OCI-LY7 (cell line): ENCODE results near the gene CCN6. TPM values are rescaled to one million over a fixed set of nuclear protein-coding genes. Genes with fewer than 3 reads are reported as not detected.

ENCODE experiments used
- BruUV-seq: library from RNA; stranded (reverse); fragments of 400-500 nt; replicated peaks from 2 replicates; lab custom pipeline; 2021; lab: Mats Ljungman, UMichigan
- CTCF ChIA-PET: fragments of 300-600 bp; sonication (Branson Sonifier 250); formaldehyde crosslinking; loops from one replicate; lab custom pipeline; 2022; ENCODE audit warnings: antibody characterized with exemption; ENCODE audit not compliant: unreplicated experiment; lab: Charles Lee
- POLR2A ChIA-PET: fragments of 300-600 bp; sonication (Branson Sonifier 250); formaldehyde crosslinking; loops from one replicate; lab custom pipeline; 2022; ENCODE audit warnings: antibody characterized with exemption; lab: Charles Lee
- DNase-seq: peaks from one replicate; pipeline ENCODE4 v3.0.0-alpha.2; 2015; ENCODE audit warnings: low spot score
- H2AFZ ChIP-seq: fragments of 200-600 bp; sonication (generic), shearing (Covaris generic); 2 replicates; pipeline ENCODE4 v1.6.1; 2014; ENCODE audit warnings: mild to moderate bottlenecking, antibody characterized with exemption, low read length, moderate library complexity
- H3K27ac ChIP-seq: fragments of 200-600 bp; sonication (generic); 2 replicates; pipeline ENCODE4 v1.5.1; 2014; ENCODE audit warnings: mixed run types, low read depth, mild to moderate bottlenecking, moderate library complexity, low read length, inconsistent platforms; ENCODE audit not compliant: poor library complexity, severe bottlenecking
- H3K36me3 ChIP-seq: fragments of 200-600 bp; sonication (generic); 2 replicates; pipeline ENCODE4 v1.6.1; 2014; ENCODE audit warnings: mild to moderate bottlenecking, antibody characterized with exemption, low read length, moderate library complexity, mixed read lengths; ENCODE audit not compliant: insufficient read depth
- H3K4me1 ChIP-seq: fragments of 200-600 bp; sonication (generic); 2 replicates; pipeline ENCODE4 v1.5.1; 2014; ENCODE audit warnings: mild to moderate bottlenecking, low read length; ENCODE audit not compliant: insufficient read depth, poor library complexity, severe bottlenecking
- H3K4me2 ChIP-seq: fragments of 200-600 bp; sonication (generic); 2 replicates; pipeline ENCODE4 v1.6.1; 2014; ENCODE audit warnings: mild to moderate bottlenecking, low read length
- H3K4me3 ChIP-seq: fragments of 200-600 bp; sonication (generic); 2 replicates; pipeline ENCODE4 v1.5.1; 2014; ENCODE audit warnings: mild to moderate bottlenecking, low read depth, low read length; ENCODE audit not compliant: poor library complexity, severe bottlenecking
- H3K79me2 ChIP-seq: fragments of 200-600 bp; sonication (generic); 2 replicates; pipeline ENCODE4 v1.6.1; 2016; ENCODE audit warnings: low read depth, mild to moderate bottlenecking, low read length, moderate library complexity, mixed read lengths; ENCODE audit not compliant: insufficient read depth
- H3K9me2 ChIP-seq: fragments of 200-600 bp; sonication (generic); 2 replicates; pipeline ENCODE4 v1.6.1; 2016; ENCODE audit warnings: mild to moderate bottlenecking, low read length, mixed read lengths; ENCODE audit not compliant: insufficient read depth
- H3K9me3 ChIP-seq: fragments of 200-600 bp; sonication (generic); 2 replicates; pipeline ENCODE4 v1.6.1; 2014; ENCODE audit warnings: mild to moderate bottlenecking, mixed run types, low read length, mixed read lengths
- H4K20me1 ChIP-seq: fragments of 200-600 bp; sonication (generic); 2 replicates; pipeline ENCODE4 v1.6.1; 2014; ENCODE audit warnings: mild to moderate bottlenecking, antibody characterized with exemption, low read length, moderate library complexity, mixed read lengths; ENCODE audit not compliant: insufficient read depth
- CTCF ChIP-seq: fragments of 200-600 bp; sonication (generic); conservative IDR thresholded peaks from 2 replicates; pipeline ENCODE4 v1.5.1; 2014; ENCODE audit warnings: mild to moderate bottlenecking, antibody characterized with exemption, low read length, moderate library complexity, mixed read lengths
- EZH2phosphoT487 ChIP-seq: fragments of 200-600 bp; sonication (generic); IDR thresholded peaks from 2 replicates; pipeline ENCODE4 v1.6.1; 2018; ENCODE audit warnings: low read depth, borderline replicate concordance, mild to moderate bottlenecking, mixed run types, antibody characterized with exemption, low read length, moderate library complexity, mixed read lengths
- intact Hi-C: fragments of 100-400 bp; cut with micrococcal nuclease; formaldehyde crosslinking; loops from one replicate; pipeline ENCODE4 v1.10.0; 2022; ENCODE audit not compliant: unreplicated experiment
- total RNA-seq, 2 experiments: library from RNA; depleted of rRNA in 1 of 2; stranded (reverse); fragments of >200 nt in 1 of 2; shearing (Covaris generic) in 1 of 2; gene quantifications; 2 replicates each; pipeline ENCODE4 v1.2.3, GENCODE V29; 2014 to 2022

Gene CCN6
- total RNA-seq, 2 experiments from 2014 or later = not detected

GRCh38 chr6:112008482-112008881 lies 45.4 kb upstream of the CCN6 start:
- POLR2A ChIA-PET = interaction anchor here (0.6 to 1.6 kb wide), 2 partner anchors 10 to 38 kb away, joined by 4 to 6 read pairs; no protein-coding TSS in a partner anchor
- no peak overlapping the region for H3K27ac ChIP-seq
- CTCF ChIA-PET = interaction anchor here (0.7 kb wide), 1 partner anchor 750 kb away, joined by 3 read pairs; a partner anchor contains a TSS
- no peak overlapping the region for H3K4me3 ChIP-seq
- TF ChIP-seq CTCF = no peak
- TF ChIP-seq EZH2phosphoT487 = no peak
- DNase-seq = no peak
- H3K36me3 ChIP-seq = no peaks in the 10 kb centered on the region
- intact Hi-C loops = no loop called here
- H4K20me1 ChIP-seq = no peaks in the 10 kb centered on the region
- no peaks in the 10 kb centered on the region for H3K4me1 ChIP-seq
- H3K9me2 ChIP-seq = no peaks in the 10 kb centered on the region
- BruUV-seq = no TSS peak
- no peaks in the 10 kb centered on the region for H3K79me2 ChIP-seq
- no peak overlapping the region for H2AFZ ChIP-seq
- H3K4me2 ChIP-seq = no peak overlapping the region
- H3K9me3 ChIP-seq = no peaks in the 10 kb centered on the region

- H3K9me2 ChIP-seq = no peaks in the 10 kb centered on the region
- TF ChIP-seq CTCF (0 out of 2 replicates have a peak, but pooled peaks have one; percentile 20), EZH2phosphoT487 (no peak)
- H3K4me1 ChIP-seq = no peaks in the 10 kb centered on the region
- no peaks in the 10 kb centered on the region for H3K79me2 ChIP-seq
- H2AFZ ChIP-seq = no peak overlapping the region
- intact Hi-C loops = no loop called here
- no peak for DNase-seq
- ChIA-PET CTCF (no interaction called here), POLR2A (no interaction called here)
- H3K36me3 ChIP-seq = no peaks in the 10 kb centered on the region
- no peaks in the 10 kb centered on the region for H4K20me1 ChIP-seq
- H3K4me2 ChIP-seq = no peak overlapping the region
- no peaks in the 10 kb centered on the region for H3K9me3 ChIP-seq
- no TSS peak for BruUV-seq
- H3K4me3 ChIP-seq = no peak overlapping the region
- H3K27ac ChIP-seq = no peak overlapping the region
These were observed 43.6 kb upstream of the CCN6 start for GRCh38 chr6:112010328-112010727.

DNA sequence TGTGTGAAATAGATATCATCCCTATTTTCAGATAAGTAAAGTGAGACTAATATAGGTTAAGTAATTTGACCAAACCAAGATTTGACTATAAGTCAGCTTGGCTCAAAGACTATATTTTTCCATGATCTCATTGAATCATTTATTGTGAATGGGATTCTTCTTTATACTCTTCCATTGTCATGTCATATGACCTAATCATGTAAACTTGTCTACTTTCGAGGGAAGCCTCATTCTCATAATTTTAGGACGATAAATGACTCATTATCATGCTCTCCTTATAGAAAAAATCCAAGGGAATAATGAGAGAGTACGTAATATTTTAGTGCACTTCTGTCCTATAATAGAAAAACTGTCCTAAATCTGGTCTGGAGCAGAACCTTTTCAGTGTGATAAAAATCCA lies 40.9 kb upstream of the CCN6 start:
- ChIA-PET CTCF (no interaction called here), POLR2A (no interaction called here)
- no peaks in the 10 kb centered on the region for H3K79me2 ChIP-seq
- no peaks in the 10 kb centered on the region for H3K9me2 ChIP-seq
- no TSS peak for BruUV-seq
- TF ChIP-seq EZH2phosphoT487 (no peak), CTCF (no peak)
- H2AFZ ChIP-seq = no peak overlapping the region
- no peaks in the 10 kb centered on the region for H4K20me1 ChIP-seq
- no peaks in the 10 kb centered on the region for H3K36me3 ChIP-seq
- no peaks in the 10 kb centered on the region for H3K4me1 ChIP-seq
- no peak overlapping the region for H3K4me2 ChIP-seq
- H3K4me3 ChIP-seq = no peak overlapping the region
- intact Hi-C loops = no loop called here
- no peak for DNase-seq
- no peak overlapping the region for H3K27ac ChIP-seq
- H3K9me3 ChIP-seq = no peaks in the 10 kb centered on the region
